Left forelimb (tissue), 1 donor: ENCODE results near the gene NPSR1.
"Not testable (repeated sequence)": the region's sequence is repeated elsewhere in the genome, so short reads cannot be mapped to it uniquely, and the experiment has no call there.

ENCODE experiments used
- DNase-seq: peaks from one replicate; pipeline ENCODE4 v3.0.0-alpha.2; 2018; ENCODE audit warnings: low spot score

Gene NPSR1

GRCh38 chr7:34657632-34658268 lies at the start of gene NPSR1:
NPSR1 (plus strand) TSS chr7:34658218; CDS start chr7:34658413, 195 bp downstream.
- DNase-seq = no peak

- no peak for DNase-seq
Observed at GRCh38 chr7:34612661-34613060, 45.4 kb upstream of the NPSR1 start.

- DNase-seq = no peak
Observed at GRCh38 chr7:34620425-34620824, 37.6 kb upstream of the NPSR1 start.

- DNase-seq = no peak
Observed at GRCh38 chr7:34622182-34622581, 35.8 kb upstream of the NPSR1 start.

GRCh38 chr7:34622771-34623250 lies 35.2 kb upstream of the NPSR1 start:
- no peak for DNase-seq

GRCh38 chr7:34628618-34629017 lies 29.4 kb upstream of the NPSR1 start:
- not testable (repeated sequence) for DNase-seq

- DNase-seq = no peak
Observed at GRCh38 chr7:34652809-34653208, 5.2 kb upstream of the NPSR1 start.

- no peak for DNase-seq
Observed at GRCh38 chr7:34653787-34654186, 4.2 kb upstream of the NPSR1 start.

GRCh38 chr7:34655384-34655783 lies 2.6 kb upstream of the NPSR1 start:
- DNase-seq = no peak

GRCh38 chr7:34656041-34656440 lies 2.0 kb upstream of the NPSR1 start:
- no peak for DNase-seq

GRCh38 chr7:34659472-34660075 lies 1.6 kb downstream of the NPSR1 start:
- no peak for DNase-seq

GRCh38 chr7:34662058-34662708 lies 4.2 kb downstream of the NPSR1 start:
- DNase-seq = no peak

- no peak for DNase-seq
Observed at GRCh38 chr7:34664755-34665154, 6.7 kb downstream of the NPSR1 start.

GRCh38 chr7:34672430-34672829 lies 14.4 kb downstream of the NPSR1 start:
- DNase-seq = no peak

- no peak for DNase-seq
Observed at GRCh38 chr7:34673066-34673465, 15.0 kb downstream of the NPSR1 start.

GRCh38 chr7:34675749-34676374 lies 17.8 kb downstream of the NPSR1 start:
- no peak for DNase-seq

GRCh38 chr7:34677491-34677890 lies 19.5 kb downstream of the NPSR1 start:
- DNase-seq = no peak

- no peak for DNase-seq
Observed at GRCh38 chr7:34687529-34687928, 29.5 kb downstream of the NPSR1 start.

- no peak for DNase-seq
Observed at GRCh38 chr7:34696415-34696814, 38.4 kb downstream of the NPSR1 start.

- DNase-seq = no peak
Observed at GRCh38 chr7:34709771-34710170, 51.8 kb downstream of the NPSR1 start.

GRCh38 chr7:34718867-34719266 lies 60.8 kb downstream of the NPSR1 start:
- no peak for DNase-seq

- no peak for DNase-seq
Observed at GRCh38 chr7:34719636-34720035, 61.6 kb downstream of the NPSR1 start.

GRCh38 chr7:34720289-34720688 lies 62.3 kb downstream of the NPSR1 start:
- no peak for DNase-seq
